ENCODE results near the gene DNAH6. TPM values are rescaled to one million over a fixed set of nuclear protein-coding genes. Genes with fewer than 3 reads are reported as not detected.

The DNAH6 gene
- total and polyA plus RNA-seq, 2 donors, result 0.58 to 1.4 TPM

- Histone ChIP-seq H3K4me3 (ENCODE audit: low read depth, low read length) (no peak overlapping the region), H3K36me3 (ENCODE audit: insufficient read depth) (no peaks in the 10 kb centered on the region), H3K27ac (ENCODE audit: low read depth) (no peak overlapping the region), H3K4me1 (ENCODE audit: insufficient read depth) (no peaks in the 10 kb centered on the region)
- DNase-seq (ENCODE audit: extremely low spot score), result no peak
- WGBS, result 75% methylated on average over 5 of the region's 5 CpGs
Measured at GRCh38 chr2:84847326-84848050, 331.2 kb downstream of the DNAH6 start.

- WGBS, result 74% methylated on average over 8 of the region's 8 CpGs
Measured at GRCh38 chr2:84849271-84849952, 333.1 kb downstream of the DNAH6 start.

GRCh38 chr2:84850471-84850870 lies 334.2 kb downstream of the DNAH6 start:
- Histone ChIP-seq H3K4me1 (ENCODE audit: insufficient read depth) (no peaks in the 10 kb centered on the region), H3K36me3 (ENCODE audit: insufficient read depth) (no peaks in the 10 kb centered on the region), H3K27ac (ENCODE audit: low read depth) (no peak overlapping the region), H3K4me3 (ENCODE audit: low read depth, low read length) (no peak overlapping the region)
- WGBS, result 90% methylated on average over 4 of the region's 4 CpGs
- no peak for DNase-seq (ENCODE audit: extremely low spot score)

More at GRCh38 chr2:84849271-84849952, 333.1 kb downstream of the DNAH6 start:
- Histone ChIP-seq H3K27ac (ENCODE audit: low read depth) (no peak overlapping the region), H3K4me1 (ENCODE audit: insufficient read depth) (no peaks in the 10 kb centered on the region), H3K36me3 (ENCODE audit: insufficient read depth) (no peaks in the 10 kb centered on the region), H3K4me3 (ENCODE audit: low read depth, low read length) (no peak overlapping the region)
- no peak for DNase-seq (ENCODE audit: extremely low spot score)

- no peak overlapping the region for H3K4me3 ChIP-seq (ENCODE audit: low read depth, low read length)
- no peaks in the 10 kb centered on the region for H3K36me3 ChIP-seq (ENCODE audit: insufficient read depth)
- no peak for DNase-seq (ENCODE audit: extremely low spot score)
- no peaks in the 10 kb centered on the region for H3K4me1 ChIP-seq (ENCODE audit: insufficient read depth)
- WGBS, result 82% methylated on average over 3 of the region's 3 CpGs
- H3K27ac ChIP-seq (ENCODE audit: low read depth), result no peak overlapping the region
Measured at GRCh38 chr2:84851876-84852275, 335.6 kb downstream of the DNAH6 start.

- WGBS, result 62% methylated on average over 4 of the region's 4 CpGs
Measured at GRCh38 chr2:84854850-84855249, 338.6 kb downstream of the DNAH6 start.

GRCh38 chr2:84855731-84856130 lies 339.4 kb downstream of the DNAH6 start:
- no peaks in the 10 kb centered on the region for H3K4me1 ChIP-seq (ENCODE audit: insufficient read depth)
- DNase-seq (ENCODE audit: extremely low spot score), result no peak
- WGBS, result 35% methylated on average over 11 of the region's 11 CpGs
- no peak overlapping the region for H3K27ac ChIP-seq (ENCODE audit: low read depth)
- no peak overlapping the region for H3K4me3 ChIP-seq (ENCODE audit: low read depth, low read length)
- no peaks in the 10 kb centered on the region for H3K36me3 ChIP-seq (ENCODE audit: insufficient read depth)

More at GRCh38 chr2:84854850-84855249, 338.6 kb downstream of the DNAH6 start:
- Histone ChIP-seq H3K36me3 (ENCODE audit: insufficient read depth) (no peaks in the 10 kb centered on the region), H3K27ac (ENCODE audit: low read depth) (no peak overlapping the region), H3K4me1 (ENCODE audit: insufficient read depth) (no peaks in the 10 kb centered on the region), H3K4me3 (ENCODE audit: low read depth, low read length) (no peak overlapping the region)
- DNase-seq (ENCODE audit: extremely low spot score), result no peak

- H3K27ac ChIP-seq (ENCODE audit: low read depth), result no peak overlapping the region
- no peak for DNase-seq (ENCODE audit: extremely low spot score)
- H3K4me1 ChIP-seq (ENCODE audit: insufficient read depth), result no peaks in the 10 kb centered on the region
- H3K4me3 ChIP-seq (ENCODE audit: low read depth, low read length), result no peak overlapping the region
- no peaks in the 10 kb centered on the region for H3K36me3 ChIP-seq (ENCODE audit: insufficient read depth)
- 81% methylated on average over 6 of the region's 6 CpGs for WGBS
Measured at GRCh38 chr2:84856787-84857186, 340.5 kb downstream of the DNAH6 start.

GRCh38 chr2:84857566-84857965 lies 341.3 kb downstream of the DNAH6 start:
- Histone ChIP-seq H3K4me1 (ENCODE audit: insufficient read depth) (no peaks in the 10 kb centered on the region), H3K36me3 (ENCODE audit: insufficient read depth) (no peaks in the 10 kb centered on the region), H3K4me3 (ENCODE audit: low read depth, low read length) (no peak overlapping the region), H3K27ac (ENCODE audit: low read depth) (no peak overlapping the region)
- 91% methylated on average over 5 of the region's 5 CpGs for WGBS
- DNase-seq (ENCODE audit: extremely low spot score), result no peak

- DNase-seq (ENCODE audit: extremely low spot score), result no peak
- 64% methylated on average over 3 of the region's 3 CpGs for WGBS
- H3K4me3 ChIP-seq (ENCODE audit: low read depth, low read length), result no peak overlapping the region
- no peaks in the 10 kb centered on the region for H3K4me1 ChIP-seq (ENCODE audit: insufficient read depth)
- no peak overlapping the region for H3K27ac ChIP-seq (ENCODE audit: low read depth)
- H3K36me3 ChIP-seq (ENCODE audit: insufficient read depth), result no peaks in the 10 kb centered on the region
Measured at GRCh38 chr2:84858123-84858522, 341.8 kb downstream of the DNAH6 start.

- no peak for DNase-seq (ENCODE audit: extremely low spot score)
- 72% methylated on average over 3 of the region's 3 CpGs for WGBS
- no peak overlapping the region for H3K4me3 ChIP-seq (ENCODE audit: low read depth, low read length)
- no peaks in the 10 kb centered on the region for H3K4me1 ChIP-seq (ENCODE audit: insufficient read depth)
- no peaks in the 10 kb centered on the region for H3K36me3 ChIP-seq (ENCODE audit: insufficient read depth)
- no peak overlapping the region for H3K27ac ChIP-seq (ENCODE audit: low read depth)
Measured at GRCh38 chr2:84858937-84859336, 342.6 kb downstream of the DNAH6 start.

- no peak overlapping the region for H3K27ac ChIP-seq (ENCODE audit: low read depth)
- 53% methylated on average over 6 of the region's 6 CpGs for WGBS
- no peaks in the 10 kb centered on the region for H3K4me1 ChIP-seq (ENCODE audit: insufficient read depth)
- no peaks in the 10 kb centered on the region for H3K36me3 ChIP-seq (ENCODE audit: insufficient read depth)
- H3K4me3 ChIP-seq (ENCODE audit: low read depth, low read length), result no peak overlapping the region
- DNase-seq (ENCODE audit: extremely low spot score), result no peak
Measured at GRCh38 chr2:84861539-84861938, 345.2 kb downstream of the DNAH6 start.

GRCh38 chr2:84862006-84862405 lies 345.7 kb downstream of the DNAH6 start:
- Histone ChIP-seq H3K27ac (ENCODE audit: low read depth) (no peak overlapping the region), H3K4me1 (ENCODE audit: insufficient read depth) (no peaks in the 10 kb centered on the region), H3K36me3 (ENCODE audit: insufficient read depth) (no peaks in the 10 kb centered on the region), H3K4me3 (ENCODE audit: low read depth, low read length) (no peak overlapping the region)
- 79% methylated on average over 6 of the region's 6 CpGs for WGBS
- DNase-seq (ENCODE audit: extremely low spot score), result no peak

GRCh38 chr2:84865181-84865783 lies 349.0 kb downstream of the DNAH6 start:
- Histone ChIP-seq H3K4me3 (ENCODE audit: low read depth, low read length) (no peak overlapping the region), H3K36me3 (ENCODE audit: insufficient read depth) (no peaks in the 10 kb centered on the region), H3K4me1 (ENCODE audit: insufficient read depth) (no peaks in the 10 kb centered on the region), H3K27ac (ENCODE audit: low read depth) (no peak overlapping the region)
- whole genome bisulfite sequencing, result 68% methylated on average over 6 of the region's 6 CpGs
- no peak for DNase-seq (ENCODE audit: extremely low spot score)

- DNase-seq (ENCODE audit: extremely low spot score), result no peak
- no peak overlapping the region for H3K27ac ChIP-seq (ENCODE audit: low read depth)
- WGBS, result 66% methylated on average over 3 of the region's 3 CpGs
- H3K4me1 ChIP-seq (ENCODE audit: insufficient read depth), result no peaks in the 10 kb centered on the region
- no peaks in the 10 kb centered on the region for H3K36me3 ChIP-seq (ENCODE audit: insufficient read depth)
- no peak overlapping the region for H3K4me3 ChIP-seq (ENCODE audit: low read depth, low read length)
Measured at GRCh38 chr2:84866122-84866521, 349.8 kb downstream of the DNAH6 start.
